Stimulated activated CD8-positive, alpha-beta memory T cell treated with anti-CD3 and anti-CD28 coated beads, Interleukin-12 subunit alpha, Interleukin-12 subunit beta, amount 100 ng/mL, for 24 hours (primary cell): Measurements from ENCODE around the gene HAPLN1.

Source experiments
- DNase-seq: peaks from one replicate; pipeline ENCODE4 v3.0.0-alpha.2; 2020; ENCODE audit errors: extremely low read depth

HAPLN1 gene

DNA sequence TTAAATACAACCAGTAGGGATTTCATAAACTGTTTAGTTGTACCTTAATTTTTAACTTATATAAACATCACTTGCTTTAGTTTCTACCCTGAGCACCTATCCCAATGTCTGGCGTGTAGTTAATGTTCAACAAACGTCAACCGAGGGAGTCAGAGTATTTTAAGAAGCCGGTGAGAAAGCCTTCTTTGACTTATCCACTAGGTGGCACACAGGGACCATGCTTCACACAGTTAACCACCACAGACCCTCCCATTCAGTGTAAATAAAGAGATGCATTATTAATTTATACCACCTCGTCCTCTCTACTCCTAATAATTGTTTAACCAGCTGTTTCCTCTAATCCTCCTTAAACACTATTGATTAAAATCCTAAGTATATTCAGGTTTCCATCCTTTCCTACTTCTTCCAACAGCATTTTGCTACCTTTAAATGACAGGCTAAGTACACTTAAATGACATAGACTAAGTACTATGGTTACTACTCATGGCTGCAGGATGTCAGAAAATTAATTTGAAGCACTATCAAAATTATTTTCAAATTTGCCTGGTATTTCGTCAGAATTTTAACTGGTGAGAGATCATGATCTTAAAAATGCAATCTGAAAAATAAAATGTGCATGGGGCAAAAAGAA is 2.3 kb downstream of the HAPLN1 start:
- no peak for DNase-seq

GRCh38 chr5:83715236-83716065 is 5.2 kb downstream of the HAPLN1 start:
- DNase-seq = no peak

- DNase-seq = no peak
Observed at GRCh38 chr5:83714810-83715209, 5.8 kb downstream of the HAPLN1 start.

- DNase-seq = no peak
Observed at GRCh38 chr5:83711982-83712601, 8.6 kb downstream of the HAPLN1 start.

- DNase-seq = no peak
Observed at GRCh38 chr5:83709973-83710372, 10.7 kb downstream of the HAPLN1 start.

- DNase-seq = no peak
Observed at GRCh38 chr5:83708170-83708569, 12.5 kb downstream of the HAPLN1 start.

DNA sequence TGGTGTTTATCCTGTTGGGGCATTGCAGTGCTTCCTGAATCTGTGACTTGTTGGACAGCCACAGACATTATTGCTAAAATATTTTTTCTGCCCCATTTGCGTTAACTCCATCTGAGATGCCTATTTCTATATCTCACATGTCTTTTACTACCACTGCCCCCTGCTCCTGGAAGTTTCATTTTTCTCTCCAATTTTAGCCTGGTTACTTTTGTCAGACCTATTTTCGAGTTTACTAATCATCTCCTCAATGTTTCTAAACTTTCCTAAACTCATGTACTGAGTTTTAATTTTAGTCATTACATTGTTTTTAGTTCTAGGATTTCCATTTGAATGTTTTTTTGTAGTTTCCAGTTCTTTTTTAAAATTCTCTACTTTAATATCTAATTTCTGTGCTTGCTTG is 17.6 kb downstream of the HAPLN1 start:
- no peak for DNase-seq

GRCh38 chr5:83701886-83702285 is 18.8 kb downstream of the HAPLN1 start:
- DNase-seq = no peak

DNA sequence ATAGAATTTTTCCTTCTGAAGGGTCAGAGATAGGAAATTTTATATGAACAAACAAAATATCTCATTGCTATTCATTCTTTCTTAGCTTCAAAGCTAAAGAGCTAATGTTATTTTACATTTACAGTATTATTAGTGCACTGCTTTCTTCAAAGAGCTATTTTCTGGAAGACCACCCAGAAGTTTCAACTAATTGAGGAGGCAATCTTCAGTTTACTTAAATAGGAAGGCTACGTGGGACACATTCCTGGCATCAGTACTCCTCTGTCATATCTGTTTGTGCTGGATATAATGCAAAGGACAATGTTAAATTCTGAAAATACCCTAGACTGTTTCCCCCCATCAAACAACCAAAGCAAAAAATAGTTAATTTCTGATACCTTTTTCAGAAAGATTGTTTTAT is 30.8 kb downstream of the HAPLN1 start:
- no peak for DNase-seq

GRCh38 chr5:83688281-83688680 is 32.4 kb downstream of the HAPLN1 start:
- DNase-seq = no peak

GRCh38 chr5:83687124-83687619 is 33.5 kb downstream of the HAPLN1 start:
- no peak for DNase-seq

- DNase-seq = no peak
Observed at GRCh38 chr5:83686251-83686650, 34.4 kb downstream of the HAPLN1 start.

DNA sequence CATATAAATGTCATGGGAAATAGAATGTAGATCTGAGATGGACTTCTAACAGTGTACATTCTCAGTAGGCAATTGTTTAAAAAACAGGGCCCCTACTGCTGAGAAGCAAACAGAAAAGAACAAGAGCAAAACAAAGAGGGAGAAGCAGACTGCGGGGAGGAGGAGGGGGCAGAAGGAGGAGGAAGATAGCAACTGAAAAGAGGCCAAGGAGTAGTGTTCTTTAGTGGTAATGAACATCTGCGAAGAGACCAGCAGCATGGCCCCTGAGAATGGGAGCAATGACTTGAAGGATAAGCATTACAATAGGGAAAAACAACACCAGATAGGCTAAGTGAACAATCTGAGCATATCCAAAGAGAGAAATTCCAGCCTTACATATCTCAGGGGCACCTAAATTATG is 36.8 kb downstream of the HAPLN1 start:
- DNase-seq = no peak

DNA sequence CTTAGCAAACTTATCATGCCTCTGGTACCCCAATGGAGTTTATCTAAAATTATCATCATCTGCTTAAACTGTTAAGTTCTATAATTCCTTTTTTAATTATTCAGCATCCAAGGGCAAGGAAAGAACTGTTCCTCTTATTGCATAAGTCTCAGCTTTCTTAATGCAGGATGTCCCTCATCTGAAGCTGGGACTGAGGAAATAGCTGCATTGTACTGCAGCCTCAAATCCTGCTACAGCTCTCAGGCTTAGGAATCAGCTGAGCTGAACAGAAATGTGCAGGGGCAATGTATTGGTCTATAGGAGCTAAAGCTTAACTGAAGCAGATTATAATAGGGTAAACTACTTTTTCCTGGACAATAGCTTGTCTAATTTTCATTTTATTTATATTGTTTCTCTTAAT is 48.0 kb downstream of the HAPLN1 start:
- no peak for DNase-seq

DNA sequence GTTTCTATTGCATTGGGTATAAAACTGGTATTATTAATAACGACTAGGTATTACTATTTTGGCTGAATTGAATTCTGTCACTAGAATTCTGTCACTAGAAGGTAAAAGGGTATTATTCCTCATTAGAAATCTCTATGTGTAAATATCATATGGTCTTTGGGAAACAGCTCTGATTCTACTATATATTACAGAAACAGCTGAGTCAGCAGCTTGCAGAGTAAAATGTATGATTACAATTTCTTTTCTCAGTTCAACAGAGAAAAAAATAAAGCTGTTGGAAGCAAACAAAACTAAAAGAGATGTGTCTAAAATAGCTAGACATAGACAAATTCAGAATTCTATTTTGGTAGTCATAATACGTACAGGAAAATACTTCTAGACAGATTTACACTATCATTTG is 48.5 kb downstream of the HAPLN1 start:
- no peak for DNase-seq

DNA sequence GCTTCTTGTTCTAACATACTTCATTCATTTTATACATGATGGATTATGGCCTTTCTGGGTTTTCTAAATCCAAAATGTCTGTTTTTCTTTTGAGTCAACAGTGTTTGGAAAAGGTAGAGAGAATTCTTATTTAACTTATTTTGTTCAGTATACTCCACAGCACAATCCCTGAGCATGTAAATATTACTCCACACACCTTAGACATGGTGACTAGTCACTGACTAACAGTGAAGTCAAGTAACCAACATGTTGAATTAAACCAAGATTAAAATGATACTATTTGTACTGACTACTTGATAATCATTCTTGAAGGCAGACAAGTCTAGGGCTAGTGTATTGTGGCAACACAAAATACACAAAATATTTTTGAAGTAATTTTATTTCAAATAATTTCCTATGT is 55.0 kb downstream of the HAPLN1 start:
- no peak for DNase-seq

DNA sequence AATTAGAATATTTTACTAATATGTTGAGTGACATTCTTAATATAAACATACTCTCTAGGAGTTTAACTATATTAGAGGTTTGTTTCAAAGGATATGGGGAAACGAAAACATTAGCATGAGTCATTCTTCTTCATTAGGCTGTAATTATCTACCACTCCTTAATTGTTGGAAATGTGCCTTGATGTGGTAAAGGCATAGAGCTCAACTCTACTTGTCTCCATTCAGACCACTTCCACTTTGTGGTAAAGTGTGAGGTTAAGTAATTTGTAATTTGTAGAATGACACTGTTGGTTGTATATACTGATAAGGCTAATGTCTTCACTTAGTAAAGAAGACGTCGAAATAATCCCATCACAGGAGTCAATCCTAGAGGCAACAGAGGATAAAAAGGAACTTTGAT is 58.1 kb downstream of the HAPLN1 start:
- DNase-seq = no peak

DNA sequence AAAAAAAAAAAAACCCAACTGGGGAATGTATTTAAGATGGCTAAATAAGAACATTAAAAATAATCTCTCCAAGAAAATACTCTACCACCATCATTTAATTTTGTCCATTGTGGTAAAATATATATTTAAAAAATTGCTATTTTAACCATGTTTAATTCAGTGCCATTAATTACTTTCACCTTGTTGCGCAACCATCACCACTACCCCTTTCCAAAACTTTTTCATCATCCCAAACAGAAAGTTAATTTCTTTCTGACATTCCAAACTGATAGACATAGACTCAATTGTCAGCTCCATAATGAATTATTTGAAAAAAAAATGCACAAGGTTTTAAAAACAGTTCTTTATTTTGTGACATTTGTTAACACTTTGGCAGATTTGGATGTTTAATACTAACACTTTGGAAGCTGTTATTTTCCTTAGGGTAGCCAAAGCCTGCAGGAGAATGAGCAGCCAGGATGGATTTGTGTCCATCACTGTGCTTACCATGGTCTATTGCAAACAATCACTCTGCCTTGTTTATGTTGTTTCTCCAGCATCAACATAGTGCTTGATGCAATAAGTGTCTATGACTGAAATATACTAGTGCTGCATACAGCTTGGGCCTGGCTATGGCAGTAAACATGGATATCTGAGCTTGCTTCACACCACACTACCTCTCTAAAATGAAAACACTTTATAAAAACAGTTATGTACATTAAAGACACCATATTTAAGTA is 62.7 kb downstream of the HAPLN1 start:
- no peak for DNase-seq

GRCh38 chr5:83654427-83654994 is 66.1 kb downstream of the HAPLN1 start:
- no peak for DNase-seq

- DNase-seq = no peak
Observed at GRCh38 chr5:83653669-83654068, 67.0 kb downstream of the HAPLN1 start.

DNA sequence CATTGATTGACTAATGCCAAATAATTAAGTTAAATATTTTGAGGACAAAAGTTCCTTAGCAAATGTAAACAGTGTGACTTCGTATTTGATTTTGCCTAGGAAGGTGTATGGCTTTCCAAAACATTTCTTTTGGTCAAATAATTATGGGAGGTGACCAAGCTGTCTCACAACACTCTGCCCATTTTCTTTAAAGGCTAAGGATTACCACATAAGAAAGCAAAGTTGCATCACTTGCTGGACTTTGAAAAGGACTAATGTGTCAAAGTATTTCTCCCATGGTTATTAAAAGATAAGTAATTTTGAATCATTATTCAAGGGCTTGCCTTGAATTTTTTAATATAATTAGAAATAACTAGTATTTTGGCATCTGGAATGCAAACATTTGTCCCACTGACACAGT is 74.7 kb downstream of the HAPLN1 start:
- no peak for DNase-seq

- no peak for DNase-seq
Observed at GRCh38 chr5:83644301-83644700, 76.4 kb downstream of the HAPLN1 start.
